HepG2 (cell line): Measurements from ENCODE around the gene ZKSCAN1. TPM values are rescaled to one million over a fixed set of nuclear protein-coding genes. Genes with fewer than 3 reads are reported as not detected.
A peak's percentile ranks its signal among the peaks of the same experiment; 100 is the strongest.

Experiments used
- BHLHE40 ChIP-seq: IDR thresholded peaks from 2 replicates; pipeline ENCODE4 v1.6.1; 2011; ENCODE audit warnings: low read length, improper control_type of control experiment
- GFI1 ChIP-seq: sonication (generic); formaldehyde crosslinking; IDR thresholded peaks from 2 replicates; pipeline ENCODE4 v1.5.0; 2020; ENCODE audit warnings: missing genetic modification reagents, mild to moderate bottlenecking, borderline replicate concordance
- KLF6 ChIP-seq: IDR thresholded peaks from 2 replicates; pipeline ENCODE4 v1.8.0; 2016; ENCODE audit warnings: missing biosample characterization, missing genetic modification reagents
- NR2C2 ChIP-seq: sonication (generic); formaldehyde crosslinking; IDR thresholded peaks from 2 replicates; pipeline ENCODE4 v1.4.0; 2020; ENCODE audit warnings: missing genetic modification reagents, mild to moderate bottlenecking, moderate library complexity, borderline replicate concordance
- NR2F6 ChIP-seq, 2 experiments: IDR thresholded peaks; 2 replicates each; pipeline ENCODE4 v1.6.1; 2016; ENCODE audit warnings: antibody characterized with exemption in 1 of 2, mild to moderate bottlenecking in 1 of 2
- RXRA ChIP-seq: sonication (generic); formaldehyde crosslinking; IDR thresholded peaks from 2 replicates; pipeline ENCODE4 v1.5.1; 2020; ENCODE audit warnings: missing genetic modification reagents
- WIZ ChIP-seq: sonication (generic); formaldehyde crosslinking; IDR thresholded peaks from 2 replicates; pipeline ENCODE4 v1.5.1; 2020; ENCODE audit warnings: mild to moderate bottlenecking, missing genetic modification reagents
- ZKSCAN1 ChIP-seq: fragments of 150-350 bp; IDR thresholded peaks from 2 replicates; pipeline ENCODE4 v1.6.1; 2014; ENCODE audit warnings: low read length
- ZNF281 ChIP-seq: sonication (generic); formaldehyde crosslinking; IDR thresholded peaks from 2 replicates; pipeline ENCODE4 v1.4.0; 2020; ENCODE audit warnings: missing genetic modification reagents, borderline replicate concordance
- polyA plus RNA-seq, 8 experiments: library from polyadenylated mRNA; depleted of rRNA in 3 of 8; stranded (reverse) in 7 of 8; unstranded in 1 of 8; fragments of >200 nt; fragmentation: Illumina TruSeq in 4 of 8; extraction: Trizol in 4 of 8; gene quantifications; 2 replicates each; pipeline versions ENCODE4 v1.2.1 to v1.2.3, GENCODE V29; 2011 to 2016; ENCODE audit warnings: low read depth in 4 of 8, missing spikeins in 1 of 8, mixed read lengths in 1 of 8; ENCODE audit not compliant: insufficient read depth in 1 of 8
- total RNA-seq, 5 experiments: library from RNA; depleted of rRNA; stranded (reverse); fragments of >200 nt; fragmentation: Illumina TruSeq; extraction: Trizol; gene quantifications; 2 replicates each; pipeline ENCODE4 v1.2.3, GENCODE V29; 2016; ENCODE audit warnings: low read depth in 1 of 5
- TF ChIP-seq, protein P1 (sequence below): sonication (generic); formaldehyde crosslinking; IDR thresholded peaks from 2 replicates; pipeline ENCODE4 v1.4.0; 2020; ENCODE audit warnings: mild to moderate bottlenecking, missing genetic modification reagents, borderline replicate concordance
- TF ChIP-seq, protein P2 (sequence below): sonication (generic); formaldehyde crosslinking; conservative IDR thresholded peaks from 2 replicates; pipeline ENCODE4 v1.4.0; 2020; ENCODE audit warnings: mild to moderate bottlenecking, missing genetic modification reagents, moderate library complexity
- TF ChIP-seq, protein P3 (sequence below): sonication (generic); formaldehyde crosslinking; IDR thresholded peaks from 2 replicates; pipeline ENCODE4 v1.5.1; 2020; ENCODE audit warnings: mild to moderate bottlenecking, missing genetic modification reagents, moderate library complexity

Gene ZKSCAN1
- total and polyA plus RNA-seq, 2 of the 13 experiments (the other 11 are each of a cell fraction or from before 2014, with no cell fraction given), result 46.4 to 60.6 TPM

GRCh38 chr7:100024020-100024619 is 8.7 kb downstream of the ZKSCAN1 start (continued):
- TF ChIP-seq, protein P1, sequence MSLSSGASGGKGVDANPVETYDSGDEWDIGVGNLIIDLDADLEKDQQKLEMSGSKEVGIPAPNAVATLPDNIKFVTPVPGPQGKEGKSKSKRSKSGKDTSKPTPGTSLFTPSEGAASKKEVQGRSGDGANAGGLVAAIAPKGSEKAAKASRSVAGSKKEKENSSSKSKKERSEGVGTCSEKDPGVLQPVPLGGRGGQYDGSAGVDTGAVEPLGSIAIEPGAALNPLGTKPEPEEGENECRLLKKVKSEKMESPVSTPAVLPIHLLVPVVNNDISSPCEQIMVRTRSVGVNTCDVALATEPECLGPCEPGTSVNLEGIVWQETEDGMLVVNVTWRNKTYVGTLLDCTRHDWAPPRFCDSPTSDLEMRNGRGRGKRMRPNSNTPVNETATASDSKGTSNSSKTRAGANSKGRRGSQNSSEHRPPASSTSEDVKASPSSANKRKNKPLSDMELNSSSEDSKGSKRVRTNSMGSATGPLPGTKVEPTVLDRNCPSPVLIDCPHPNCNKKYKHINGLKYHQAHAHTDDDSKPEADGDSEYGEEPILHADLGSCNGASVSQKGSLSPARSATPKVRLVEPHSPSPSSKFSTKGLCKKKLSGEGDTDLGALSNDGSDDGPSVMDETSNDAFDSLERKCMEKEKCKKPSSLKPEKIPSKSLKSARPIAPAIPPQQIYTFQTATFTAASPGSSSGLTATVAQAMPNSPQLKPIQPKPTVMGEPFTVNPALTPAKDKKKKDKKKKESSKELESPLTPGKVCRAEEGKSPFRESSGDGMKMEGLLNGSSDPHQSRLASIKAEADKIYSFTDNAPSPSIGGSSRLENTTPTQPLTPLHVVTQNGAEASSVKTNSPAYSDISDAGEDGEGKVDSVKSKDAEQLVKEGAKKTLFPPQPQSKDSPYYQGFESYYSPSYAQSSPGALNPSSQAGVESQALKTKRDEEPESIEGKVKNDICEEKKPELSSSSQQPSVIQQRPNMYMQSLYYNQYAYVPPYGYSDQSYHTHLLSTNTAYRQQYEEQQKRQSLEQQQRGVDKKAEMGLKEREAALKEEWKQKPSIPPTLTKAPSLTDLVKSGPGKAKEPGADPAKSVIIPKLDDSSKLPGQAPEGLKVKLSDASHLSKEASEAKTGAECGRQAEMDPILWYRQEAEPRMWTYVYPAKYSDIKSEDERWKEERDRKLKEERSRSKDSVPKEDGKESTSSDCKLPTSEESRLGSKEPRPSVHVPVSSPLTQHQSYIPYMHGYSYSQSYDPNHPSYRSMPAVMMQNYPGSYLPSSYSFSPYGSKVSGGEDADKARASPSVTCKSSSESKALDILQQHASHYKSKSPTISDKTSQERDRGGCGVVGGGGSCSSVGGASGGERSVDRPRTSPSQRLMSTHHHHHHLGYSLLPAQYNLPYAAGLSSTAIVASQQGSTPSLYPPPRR, result no peak; the same call in 1 of the 2 replicates
- no peak; the same call in 1 of the 2 replicates for TF ChIP-seq GFI1 (CRISPR knock-in tag)
- TF ChIP-seq WIZ (CRISPR knock-in tag), result no peak
- TF ChIP-seq NR2F6 (IDR thresholded peaks at IDR 0.05), result peak; percentile 82
- peak; percentile 93 for TF ChIP-seq NR2F6 (CRISPR knock-in tag; IDR thresholded peaks at IDR 0.05)
- TF ChIP-seq NR2C2, result peak; percentile 60; the same call in 1 of the 2 replicates
- no peak for TF ChIP-seq ZKSCAN1
- TF ChIP-seq BHLHE40, result peak; percentile 74
- TF ChIP-seq RXRA, result peak; percentile 92
- TF ChIP-seq, protein P2, sequence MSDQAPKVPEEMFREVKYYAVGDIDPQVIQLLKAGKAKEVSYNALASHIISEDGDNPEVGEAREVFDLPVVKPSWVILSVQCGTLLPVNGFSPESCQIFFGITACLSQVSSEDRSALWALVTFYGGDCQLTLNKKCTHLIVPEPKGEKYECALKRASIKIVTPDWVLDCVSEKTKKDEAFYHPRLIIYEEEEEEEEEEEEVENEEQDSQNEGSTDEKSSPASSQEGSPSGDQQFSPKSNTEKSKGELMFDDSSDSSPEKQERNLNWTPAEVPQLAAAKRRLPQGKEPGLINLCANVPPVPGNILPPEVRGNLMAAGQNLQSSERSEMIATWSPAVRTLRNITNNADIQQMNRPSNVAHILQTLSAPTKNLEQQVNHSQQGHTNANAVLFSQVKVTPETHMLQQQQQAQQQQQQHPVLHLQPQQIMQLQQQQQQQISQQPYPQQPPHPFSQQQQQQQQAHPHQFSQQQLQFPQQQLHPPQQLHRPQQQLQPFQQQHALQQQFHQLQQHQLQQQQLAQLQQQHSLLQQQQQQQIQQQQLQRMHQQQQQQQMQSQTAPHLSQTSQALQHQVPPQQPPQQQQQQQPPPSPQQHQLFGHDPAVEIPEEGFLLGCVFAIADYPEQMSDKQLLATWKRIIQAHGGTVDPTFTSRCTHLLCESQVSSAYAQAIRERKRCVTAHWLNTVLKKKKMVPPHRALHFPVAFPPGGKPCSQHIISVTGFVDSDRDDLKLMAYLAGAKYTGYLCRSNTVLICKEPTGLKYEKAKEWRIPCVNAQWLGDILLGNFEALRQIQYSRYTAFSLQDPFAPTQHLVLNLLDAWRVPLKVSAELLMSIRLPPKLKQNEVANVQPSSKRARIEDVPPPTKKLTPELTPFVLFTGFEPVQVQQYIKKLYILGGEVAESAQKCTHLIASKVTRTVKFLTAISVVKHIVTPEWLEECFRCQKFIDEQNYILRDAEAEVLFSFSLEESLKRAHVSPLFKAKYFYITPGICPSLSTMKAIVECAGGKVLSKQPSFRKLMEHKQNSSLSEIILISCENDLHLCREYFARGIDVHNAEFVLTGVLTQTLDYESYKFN (CRISPR knock-in tag), result peak; percentile 82
- TF ChIP-seq, protein P3, sequence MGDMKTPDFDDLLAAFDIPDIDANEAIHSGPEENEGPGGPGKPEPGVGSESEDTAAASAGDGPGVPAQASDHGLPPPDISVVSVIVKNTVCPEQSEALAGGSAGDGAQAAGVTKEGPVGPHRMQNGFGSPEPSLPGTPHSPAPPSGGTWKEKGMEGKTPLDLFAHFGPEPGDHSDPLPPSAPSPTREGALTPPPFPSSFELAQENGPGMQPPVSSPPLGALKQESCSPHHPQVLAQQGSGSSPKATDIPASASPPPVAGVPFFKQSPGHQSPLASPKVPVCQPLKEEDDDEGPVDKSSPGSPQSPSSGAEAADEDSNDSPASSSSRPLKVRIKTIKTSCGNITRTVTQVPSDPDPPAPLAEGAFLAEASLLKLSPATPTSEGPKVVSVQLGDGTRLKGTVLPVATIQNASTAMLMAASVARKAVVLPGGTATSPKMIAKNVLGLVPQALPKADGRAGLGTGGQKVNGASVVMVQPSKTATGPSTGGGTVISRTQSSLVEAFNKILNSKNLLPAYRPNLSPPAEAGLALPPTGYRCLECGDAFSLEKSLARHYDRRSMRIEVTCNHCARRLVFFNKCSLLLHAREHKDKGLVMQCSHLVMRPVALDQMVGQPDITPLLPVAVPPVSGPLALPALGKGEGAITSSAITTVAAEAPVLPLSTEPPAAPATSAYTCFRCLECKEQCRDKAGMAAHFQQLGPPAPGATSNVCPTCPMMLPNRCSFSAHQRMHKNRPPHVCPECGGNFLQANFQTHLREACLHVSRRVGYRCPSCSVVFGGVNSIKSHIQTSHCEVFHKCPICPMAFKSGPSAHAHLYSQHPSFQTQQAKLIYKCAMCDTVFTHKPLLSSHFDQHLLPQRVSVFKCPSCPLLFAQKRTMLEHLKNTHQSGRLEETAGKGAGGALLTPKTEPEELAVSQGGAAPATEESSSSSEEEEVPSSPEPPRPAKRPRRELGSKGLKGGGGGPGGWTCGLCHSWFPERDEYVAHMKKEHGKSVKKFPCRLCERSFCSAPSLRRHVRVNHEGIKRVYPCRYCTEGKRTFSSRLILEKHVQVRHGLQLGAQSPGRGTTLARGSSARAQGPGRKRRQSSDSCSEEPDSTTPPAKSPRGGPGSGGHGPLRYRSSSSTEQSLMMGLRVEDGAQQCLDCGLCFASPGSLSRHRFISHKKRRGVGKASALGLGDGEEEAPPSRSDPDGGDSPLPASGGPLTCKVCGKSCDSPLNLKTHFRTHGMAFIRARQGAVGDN (CRISPR knock-in tag), result peak; percentile 41; the same call in 1 of the 2 replicates
- peak; percentile 30; the same call in 1 of the 2 replicates for TF ChIP-seq KLF6
- peak; percentile 97 for TF ChIP-seq ZNF281 (CRISPR knock-in tag)
